Retinal pigment epithelial cell (primary cell): Measurements from ENCODE around the gene PDCD1LG2.

ENCODE experiments used
- DNase-seq: peaks from one replicate; pipeline ENCODE4 v3.0.0-alpha.2; 2010; ENCODE audit warnings: low read depth
- H3K4me3 ChIP-seq: 2 replicates; pipeline ENCODE4 v1.5.1; 2011; ENCODE audit warnings: mild to moderate bottlenecking, low read length, control low read depth, moderate library complexity
- CTCF ChIP-seq: conservative IDR thresholded peaks from 2 replicates; pipeline ENCODE4 v1.5.1; 2011; ENCODE audit warnings: low read depth, low read length, control low read depth, inconsistent platforms

PDCD1LG2 gene

GRCh38 chr9:5478206-5478605, 32.1 kb upstream of the PDCD1LG2 start:
- no peak overlapping the region for H3K4me3 ChIP-seq
- TF ChIP-seq CTCF: no peak
- no peak for DNase-seq

- H3K4me3 ChIP-seq: no peak overlapping the region
- no peak for DNase-seq
- no peak for TF ChIP-seq CTCF
These were observed 30.2 kb upstream of the PDCD1LG2 start for GRCh38 chr9:5479994-5480694.

GRCh38 chr9:5480919-5481318, 29.4 kb upstream of the PDCD1LG2 start:
- DNase-seq: no peak
- H3K4me3 ChIP-seq: no peak overlapping the region
- no peak for TF ChIP-seq CTCF

GRCh38 chr9:5481322-5482040, 28.9 kb upstream of the PDCD1LG2 start:
- H3K4me3 ChIP-seq: no peak overlapping the region
- DNase-seq: no peak
- TF ChIP-seq CTCF: peak; percentile 2

- no peak overlapping the region for H3K4me3 ChIP-seq
- TF ChIP-seq CTCF: no peak
- DNase-seq: no peak
These were observed 28.1 kb upstream of the PDCD1LG2 start for GRCh38 chr9:5482194-5482593.

- no peak for DNase-seq
- no peak for TF ChIP-seq CTCF
- H3K4me3 ChIP-seq: no peak overlapping the region
These were observed 27.0 kb upstream of the PDCD1LG2 start for GRCh38 chr9:5483306-5483705.
